NT2/D1 (cell line): ENCODE data around the gene RFXAP.
A peak's percentile ranks its signal among the peaks of the same experiment; 100 is the strongest.

Source experiments
- DNase-seq: peaks from one replicate; pipeline ENCODE4 v3.0.0-alpha.2; 2011; ENCODE audit warnings: low read depth, low spot score
- H3K27me3 ChIP-seq: 2 replicates; pipeline ENCODE4 v1.6.0; 2011; ENCODE audit warnings: mild to moderate bottlenecking; ENCODE audit not compliant: insufficient read length, insufficient read depth
- H3K36me3 ChIP-seq: 2 replicates; pipeline ENCODE4 v1.6.1; 2011; ENCODE audit warnings: mild to moderate bottlenecking, low read length, mixed read lengths; ENCODE audit not compliant: insufficient read depth, insufficient read length
- H3K4me1 ChIP-seq: 2 replicates; pipeline ENCODE4 v1.5.1; 2011; ENCODE audit not compliant: insufficient read depth, insufficient read length
- H3K4me3 ChIP-seq: 2 replicates; pipeline ENCODE4 v1.5.1; 2011; ENCODE audit warnings: low read depth; ENCODE audit not compliant: insufficient read length
- H3K9ac ChIP-seq: 2 replicates; pipeline ENCODE4 v1.6.0; 2011; ENCODE audit warnings: low read depth; ENCODE audit not compliant: insufficient read length
- H3K9me3 ChIP-seq: 2 replicates; pipeline ENCODE4 v1.5.1; 2011; ENCODE audit warnings: mild to moderate bottlenecking, low read length; ENCODE audit not compliant: insufficient read depth
- SUZ12 ChIP-seq: IDR thresholded peaks from 2 replicates; pipeline ENCODE4 v1.6.1; 2011; ENCODE audit not compliant: insufficient read length, insufficient read depth; ENCODE audit errors: extremely low read depth
- YY1 ChIP-seq: IDR thresholded peaks from 2 replicates; pipeline ENCODE4 v1.6.1; 2011; ENCODE audit not compliant: insufficient read length, insufficient read depth
- ZNF274 ChIP-seq: IDR thresholded peaks from 2 replicates; pipeline ENCODE4 v1.6.1; 2011; ENCODE audit warnings: mild to moderate bottlenecking, low read depth, low read length

Gene RFXAP

GRCh38 chr13:36801035-36801434, 18.0 kb upstream of the RFXAP start:
- no peaks in the 10 kb centered on the region for H3K36me3 ChIP-seq
- DNase-seq: no peak
- TF ChIP-seq YY1: no peak
- TF ChIP-seq ZNF274: no peak

GRCh38 chr13:36804588-36804987, 14.4 kb upstream of the RFXAP start:
- Histone ChIP-seq H3K36me3 (no peaks in the 10 kb centered on the region), H3K4me3 (no peak overlapping the region), H3K27me3 (no peaks in the 10 kb centered on the region), H3K4me1 (no peaks in the 10 kb centered on the region), H3K9me3 (no peaks in the 10 kb centered on the region), H3K9ac (no peak overlapping the region)
- TF ChIP-seq SUZ12: no peak
- TF ChIP-seq YY1: no peak
- DNase-seq: no peak

More at GRCh38 chr13:36801035-36801434, 18.0 kb upstream of the RFXAP start:
- Histone ChIP-seq H3K4me1 (no peaks in the 10 kb centered on the region), H3K4me3 (no peak overlapping the region), H3K27me3 (no peaks in the 10 kb centered on the region), H3K9ac (no peak overlapping the region), H3K9me3 (no peaks in the 10 kb centered on the region)

- no peaks in the 10 kb centered on the region for H3K4me1 ChIP-seq
- H3K27me3 ChIP-seq: no peaks in the 10 kb centered on the region
- TF ChIP-seq SUZ12 (no peak), ZNF274 (no peak), YY1 (no peak)
- H3K9ac ChIP-seq: no peak overlapping the region
- DNase-seq: no peak
- no peak overlapping the region for H3K4me3 ChIP-seq
- no peaks in the 10 kb centered on the region for H3K36me3 ChIP-seq
- H3K9me3 ChIP-seq: no peaks in the 10 kb centered on the region
Observed at GRCh38 chr13:36806102-36806501, 12.9 kb upstream of the RFXAP start.

GRCh38 chr13:36807616-36808015, 11.4 kb upstream of the RFXAP start:
- no peak overlapping the region for H3K9ac ChIP-seq
- no peak for DNase-seq
- no peaks in the 10 kb centered on the region for H3K4me1 ChIP-seq
- H3K27me3 ChIP-seq: no peaks in the 10 kb centered on the region
- no peaks in the 10 kb centered on the region for H3K36me3 ChIP-seq
- TF ChIP-seq SUZ12 (no peak), ZNF274 (no peak), YY1 (no peak)
- no peaks in the 10 kb centered on the region for H3K9me3 ChIP-seq
- no peak overlapping the region for H3K4me3 ChIP-seq

GRCh38 chr13:36813225-36813624, 5.8 kb upstream of the RFXAP start:
- H3K9me3 ChIP-seq: no peaks in the 10 kb centered on the region
- H3K4me3 ChIP-seq: no peak overlapping the region
- TF ChIP-seq YY1: no peak
- no peak for TF ChIP-seq ZNF274
- no peak for TF ChIP-seq SUZ12
- no peaks in the 10 kb centered on the region for H3K27me3 ChIP-seq
- no peak for DNase-seq
- no peak overlapping the region for H3K9ac ChIP-seq
- H3K4me1 ChIP-seq: no peaks in the 10 kb centered on the region
- no peaks in the 10 kb centered on the region for H3K36me3 ChIP-seq

GRCh38 chr13:36814465-36814864, 4.6 kb upstream of the RFXAP start:
- no peaks in the 10 kb centered on the region for H3K36me3 ChIP-seq
- no peak for TF ChIP-seq SUZ12
- no peak for TF ChIP-seq ZNF274
- no peak for TF ChIP-seq YY1
- no peaks in the 10 kb centered on the region for H3K4me1 ChIP-seq
- no peaks in the 10 kb centered on the region for H3K9me3 ChIP-seq
- no peak overlapping the region for H3K4me3 ChIP-seq
- H3K9ac ChIP-seq: no peak overlapping the region
- DNase-seq: no peak
- H3K27me3 ChIP-seq: no peaks in the 10 kb centered on the region

GRCh38 chr13:36815062-36815461, 4.0 kb upstream of the RFXAP start:
- TF ChIP-seq SUZ12 (no peak), ZNF274 (no peak), YY1 (no peak)
- H3K36me3 ChIP-seq: no peaks in the 10 kb centered on the region
- no peaks in the 10 kb centered on the region for H3K9me3 ChIP-seq
- H3K4me3 ChIP-seq: no peak overlapping the region
- H3K27me3 ChIP-seq: no peaks in the 10 kb centered on the region
- H3K9ac ChIP-seq: no peak overlapping the region
- H3K4me1 ChIP-seq: no peaks in the 10 kb centered on the region
- DNase-seq: no peak

- Histone ChIP-seq H3K9me3 (no peaks in the 10 kb centered on the region), H3K36me3 (no peaks in the 10 kb centered on the region), H3K4me1 (no peaks in the 10 kb centered on the region), H3K4me3 (peak overlapping the region; percentile 58), H3K9ac (peak overlapping the region; percentile 67), H3K27me3 (no peaks in the 10 kb centered on the region)
- DNase-seq: no peak
- TF ChIP-seq YY1: no peak
- TF ChIP-seq SUZ12: no peak
- no peak for TF ChIP-seq ZNF274
Observed at GRCh38 chr13:36817996-36818803, 822 bp upstream of the RFXAP start.
